ENCODE measurements around the gene AEN. TPM values are rescaled to one million over a fixed set of nuclear protein-coding genes. Genes with fewer than 3 reads are reported as not detected.
"Not testable (repeated sequence)": the region's sequence is repeated elsewhere in the genome, so short reads cannot be mapped to it uniquely, and the experiment has no call there.

AEN gene
- polyA plus RNA-seq, 1 donor: 4.9 TPM

GRCh38 chr15:88630798-88631463, 9.8 kb downstream of the AEN start:
- no peak for DNase-seq (ENCODE audit: low read depth)

- no peak for DNase-seq (ENCODE audit: low read depth)
These were observed 10.4 kb downstream of the AEN start for GRCh38 chr15:88631464-88632028.

GRCh38 chr15:88632797-88633196, 11.7 kb downstream of the AEN start:
- not testable (repeated sequence) for DNase-seq (ENCODE audit: low read depth)

GRCh38 chr15:88634449-88634848, 13.3 kb downstream of the AEN start:
- DNase-seq (ENCODE audit: low read depth): no peak

- DNase-seq (ENCODE audit: low read depth): no peak
These were observed 14.2 kb downstream of the AEN start for GRCh38 chr15:88635318-88635717.

- no peak for DNase-seq (ENCODE audit: low read depth)
These were observed 14.9 kb downstream of the AEN start for GRCh38 chr15:88636050-88636449.

GRCh38 chr15:88636654-88637053, 15.5 kb downstream of the AEN start:
- DNase-seq (ENCODE audit: low read depth): no peak

GRCh38 chr15:88637436-88637835, 16.3 kb downstream of the AEN start:
- no peak for DNase-seq (ENCODE audit: low read depth)

GRCh38 chr15:88637841-88638625, 16.9 kb downstream of the AEN start:
- no peak for DNase-seq (ENCODE audit: low read depth)

- DNase-seq (ENCODE audit: low read depth): no peak
These were observed 17.7 kb downstream of the AEN start, which contains the start of gene ISG20 for GRCh38 chr15:88638626-88639372. Gene ISG20 (plus strand): TSS chr15:88639016. CDS start chr15:88639367, 351 bp downstream.

GRCh38 chr15:88641959-88642452, 20.9 kb downstream of the AEN start:
- no peak for DNase-seq (ENCODE audit: low read depth)

- DNase-seq (ENCODE audit: low read depth): not testable (repeated sequence)
These were observed 21.4 kb downstream of the AEN start for GRCh38 chr15:88642514-88642913.

- DNase-seq (ENCODE audit: low read depth): no peak
These were observed 23.6 kb downstream of the AEN start for GRCh38 chr15:88644741-88645140.

GRCh38 chr15:88645171-88646087, 24.3 kb downstream of the AEN start:
- DNase-seq (ENCODE audit: low read depth): no peak

- no peak for DNase-seq (ENCODE audit: low read depth)
These were observed 24.9 kb downstream of the AEN start for GRCh38 chr15:88646088-88646405.

GRCh38 chr15:88646951-88647350, 25.8 kb downstream of the AEN start:
- DNase-seq (ENCODE audit: low read depth): no peak

- no peak for DNase-seq (ENCODE audit: low read depth)
These were observed 26.4 kb downstream of the AEN start for GRCh38 chr15:88647351-88648105.

- DNase-seq (ENCODE audit: low read depth): no peak
These were observed 27.4 kb downstream of the AEN start for GRCh38 chr15:88648357-88649214.

- DNase-seq (ENCODE audit: low read depth): no peak
These were observed 28.2 kb downstream of the AEN start for GRCh38 chr15:88649286-88649733.

Data from forelimb muscle (tissue), 1 donor.